HepG2 (cell line): Measurements from ENCODE around the gene SLC25A10. TPM values are rescaled to one million over a fixed set of nuclear protein-coding genes. Genes with fewer than 3 reads are reported as not detected.

Experiments used
- ATAC-seq: fragments of 200-7000 bp; cut with Tn5 transposase; 3 replicates; pipeline ENCODE4 v1.9.1; 2020; ENCODE audit warnings: mild to moderate bottlenecking, moderate library complexity
- BruUV-seq: library from RNA; stranded (reverse); fragments of 400-500 nt; replicated peaks from 2 replicates; lab custom pipeline; 2021; lab: Mats Ljungman, UMichigan
- CTCF ChIA-PET: fragments of 300-600 bp; formaldehyde crosslinking; extraction: SDS; loops from one replicate; lab custom pipeline; 2021; ENCODE audit warnings: low total read pairs, inconsistent platforms, low intra/inter-chr PET ratio; lab: Yijun Ruan, JAX
- POLR2A ChIA-PET: fragments of 350-600 bp; sonication (Branson Sonifier 250); formaldehyde crosslinking; loops from one replicate; lab custom pipeline; 2020; ENCODE audit warnings: antibody characterized with exemption, inconsistent platforms; lab: Yijun Ruan, JAX
- DNase-seq: peaks from one replicate; pipeline ENCODE4 v3.0.0-alpha.2; 2015; ENCODE audit warnings: low spot score
- FAIRE-seq: peaks from 3 replicates; lab custom pipeline; 2011; peaks lifted over from hg19 to GRCh38; lab: Jason Lieb, UNC
- H2AFZ ChIP-seq: one replicate; pipeline ENCODE4 v1.6.1; 2011; ENCODE audit warnings: low read length, inconsistent platforms
- H3K27ac ChIP-seq: fragments of 300-600 bp; 3 replicates; pipeline ENCODE4 v1.8.0; 2011; ENCODE audit warnings: mixed run types, mild to moderate bottlenecking, mixed read lengths, low read length, inconsistent platforms; ENCODE audit not compliant: insufficient read depth; ENCODE audit errors: extremely low read length
- H3K27me3 ChIP-seq, 2 experiments: fragments of 200-600 bp in 1 of 2; 2 replicates in 1 of 2; 3 replicates in 1 of 2; pipeline versions ENCODE4 v1.6.0 to v1.8.0; 2011; ENCODE audit warnings: low read length in 2 of 2, mild to moderate bottlenecking in 2 of 2, moderate library complexity in 2 of 2, inconsistent platforms in 1 of 2; ENCODE audit not compliant: insufficient read depth in 2 of 2, control insufficient read depth in 1 of 2
- H3K36me3 ChIP-seq, 2 experiments: fragments of 200-600 bp in 1 of 2; replicated peaks in 1 of 2; 2 replicates in 1 of 2; 3 replicates in 1 of 2; pipeline versions ENCODE4 v1.5.1 to v1.8.0; 2011; ENCODE audit warnings: low read length in 2 of 2, inconsistent platforms in 1 of 2; ENCODE audit not compliant: insufficient read depth in 2 of 2, control insufficient read depth in 1 of 2
- H3K4me1 ChIP-seq: 2 replicates; pipeline ENCODE4 v1.5.1; 2012; ENCODE audit warnings: low read length, inconsistent platforms; ENCODE audit not compliant: insufficient read depth
- H3K4me2 ChIP-seq: 2 replicates; pipeline ENCODE4 v1.6.0; 2011; ENCODE audit warnings: low read depth, low read length, inconsistent platforms
- H3K4me3 ChIP-seq, 3 experiments: fragments of 200-600 bp in 1 of 3; sonication (generic), shearing (Covaris generic) in 1 of 3; replicated peaks in 1 of 3; 2 replicates each; pipeline ENCODE4 v1.5.1; 2011 to 2016; ENCODE audit warnings: low read length in 3 of 3, inconsistent platforms in 2 of 3, low read depth in 2 of 3, mild to moderate bottlenecking in 2 of 3, control low read depth in 1 of 3, mixed read lengths in 1 of 3; ENCODE audit not compliant: insufficient read depth in 1 of 3
- H3K79me2 ChIP-seq: one replicate; pipeline ENCODE4 v1.6.1; 2011; ENCODE audit warnings: low read length, inconsistent platforms; ENCODE audit not compliant: insufficient read depth
- H3K9ac ChIP-seq: 2 replicates; pipeline ENCODE4 v1.6.0; 2011; ENCODE audit warnings: mild to moderate bottlenecking, low read depth, low read length, inconsistent platforms; ENCODE audit not compliant: insufficient read depth
- H3K9me3 ChIP-seq: 2 replicates; pipeline ENCODE4 v1.5.1; 2012; ENCODE audit warnings: mild to moderate bottlenecking, low read length
- H4K20me1 ChIP-seq: 2 replicates; pipeline ENCODE4 v1.6.0; 2011; ENCODE audit warnings: inconsistent platforms, mild to moderate bottlenecking, low read length, moderate library complexity; ENCODE audit not compliant: insufficient read depth
- RAD51 ChIP-seq: fragments of 450-650 bp; IDR thresholded peaks from 2 replicates; pipeline ENCODE4 v1.6.1; 2016; ENCODE audit warnings: borderline replicate concordance
- RFXANK ChIP-seq: IDR thresholded peaks from 2 replicates; pipeline ENCODE4 v1.6.1; 2016
- ZNF547 ChIP-seq: sonication (generic); formaldehyde crosslinking; IDR thresholded peaks from 2 replicates; pipeline ENCODE4 v1.5.1; 2020; ENCODE audit warnings: mild to moderate bottlenecking, missing genetic modification reagents
- ZNF678 ChIP-seq: sonication (generic); formaldehyde crosslinking; IDR thresholded peaks from 2 replicates; pipeline ENCODE4 v1.4.0; 2020; ENCODE audit warnings: mild to moderate bottlenecking, missing genetic modification reagents
- ZNF792 ChIP-seq: IDR thresholded peaks from 2 replicates; pipeline ENCODE4 v1.6.1; 2016
- WGBS: methylation state at CpG from one replicate; pipeline ENCODE4 v1.1.6; 2017; ENCODE audit warnings: low lambda C conversion rate; 5-methylcytosine and 5-hydroxymethylcytosine counted together
- in situ Hi-C: cut with HindIII; loops from 2 replicates; pipeline ENCODE4 v1.10.0; 2017; ENCODE audit warnings: low pct_unique_long_range_greater_than_20kb; ENCODE audit not compliant: extremely low pct_ligation_motif_present
- intact Hi-C: fragments of 100-400 bp; cut with micrococcal nuclease; formaldehyde crosslinking; loops from one replicate; pipeline ENCODE4 v1.10.0; 2022; ENCODE audit not compliant: unreplicated experiment
- polyA plus RNA-seq, 8 experiments: library from polyadenylated mRNA; depleted of rRNA in 3 of 8; stranded (reverse) in 7 of 8; unstranded in 1 of 8; fragments of >200 nt; fragmentation: Illumina TruSeq in 4 of 8; extraction: Trizol in 4 of 8; gene quantifications; 2 replicates each; pipeline versions ENCODE4 v1.2.1 to v1.2.3, GENCODE V29; 2011 to 2016; ENCODE audit warnings: low read depth in 4 of 8, missing spikeins in 1 of 8, mixed read lengths in 1 of 8; ENCODE audit not compliant: insufficient read depth in 1 of 8
- total RNA-seq, 5 experiments: library from RNA; depleted of rRNA; stranded (reverse); fragments of >200 nt; fragmentation: Illumina TruSeq; extraction: Trizol; gene quantifications; 2 replicates each; pipeline ENCODE4 v1.2.3, GENCODE V29; 2016; ENCODE audit warnings: low read depth in 1 of 5
- TF ChIP-seq, protein P1 (sequence below): sonication (generic); formaldehyde crosslinking; IDR thresholded peaks from 2 replicates; pipeline ENCODE4 v1.5.0; 2020; ENCODE audit warnings: mild to moderate bottlenecking, missing genetic modification reagents, borderline replicate concordance

The SLC25A10 gene
- total and polyA plus RNA-seq, 2 of the 13 experiments (the other 11 are each of a cell fraction or from before 2014, with no cell fraction given), result 46.5 to 140 TPM

- Histone ChIP-seq H3K4me1 (peaks cover 38% of the 10 kb centered on the region), H3K4me2 (no peak overlapping the region), H3K4me3 (no peak overlapping the region), H3K9ac (no peak overlapping the region), H3K27me3 (no peaks in the 10 kb centered on the region; a peak in 1 of 5 replicates), H3K36me3 (peaks cover 20 to 42% of the 10 kb centered on the region in 2 experiments), H3K79me2 (peaks cover 41% of the 10 kb centered on the region), H3K27ac (no peak overlapping the region), H4K20me1 (peaks cover 8% of the 10 kb centered on the region; the same call in 1 of the 2 replicates), H2AFZ (no peak overlapping the region), H3K9me3 (no peaks in the 10 kb centered on the region)
- POLR2A ChIA-PET, result interaction anchor here (4.0 to 4.2 kb wide), 2 partner anchors 21 to 23 kb away, joined by 17 to 25 read pairs; partner anchors contain the start of genes ARL16 and HGS
- DNase-seq (no peak), FAIRE-seq (no peak), ATAC-seq (no peak)
- intact Hi-C loops (no loop called here), in situ Hi-C loops (no loop called here)
- CTCF ChIA-PET, result no interaction called here
- no TSS peak for BruUV-seq
- WGBS, result 97% methylated on average over 17 of the region's 17 CpGs
- TF ChIP-seq ZNF678 (CRISPR knock-in tag) (no peak), ZNF792 (CRISPR knock-in tag) (no peak), RFXANK (CRISPR knock-in tag) (no peak), ZNF547 (CRISPR knock-in tag) (0 out of 2 replicates have a peak, but pooled peaks have one; percentile 7), RAD51 (no peak)
- TF ChIP-seq, protein P1, sequence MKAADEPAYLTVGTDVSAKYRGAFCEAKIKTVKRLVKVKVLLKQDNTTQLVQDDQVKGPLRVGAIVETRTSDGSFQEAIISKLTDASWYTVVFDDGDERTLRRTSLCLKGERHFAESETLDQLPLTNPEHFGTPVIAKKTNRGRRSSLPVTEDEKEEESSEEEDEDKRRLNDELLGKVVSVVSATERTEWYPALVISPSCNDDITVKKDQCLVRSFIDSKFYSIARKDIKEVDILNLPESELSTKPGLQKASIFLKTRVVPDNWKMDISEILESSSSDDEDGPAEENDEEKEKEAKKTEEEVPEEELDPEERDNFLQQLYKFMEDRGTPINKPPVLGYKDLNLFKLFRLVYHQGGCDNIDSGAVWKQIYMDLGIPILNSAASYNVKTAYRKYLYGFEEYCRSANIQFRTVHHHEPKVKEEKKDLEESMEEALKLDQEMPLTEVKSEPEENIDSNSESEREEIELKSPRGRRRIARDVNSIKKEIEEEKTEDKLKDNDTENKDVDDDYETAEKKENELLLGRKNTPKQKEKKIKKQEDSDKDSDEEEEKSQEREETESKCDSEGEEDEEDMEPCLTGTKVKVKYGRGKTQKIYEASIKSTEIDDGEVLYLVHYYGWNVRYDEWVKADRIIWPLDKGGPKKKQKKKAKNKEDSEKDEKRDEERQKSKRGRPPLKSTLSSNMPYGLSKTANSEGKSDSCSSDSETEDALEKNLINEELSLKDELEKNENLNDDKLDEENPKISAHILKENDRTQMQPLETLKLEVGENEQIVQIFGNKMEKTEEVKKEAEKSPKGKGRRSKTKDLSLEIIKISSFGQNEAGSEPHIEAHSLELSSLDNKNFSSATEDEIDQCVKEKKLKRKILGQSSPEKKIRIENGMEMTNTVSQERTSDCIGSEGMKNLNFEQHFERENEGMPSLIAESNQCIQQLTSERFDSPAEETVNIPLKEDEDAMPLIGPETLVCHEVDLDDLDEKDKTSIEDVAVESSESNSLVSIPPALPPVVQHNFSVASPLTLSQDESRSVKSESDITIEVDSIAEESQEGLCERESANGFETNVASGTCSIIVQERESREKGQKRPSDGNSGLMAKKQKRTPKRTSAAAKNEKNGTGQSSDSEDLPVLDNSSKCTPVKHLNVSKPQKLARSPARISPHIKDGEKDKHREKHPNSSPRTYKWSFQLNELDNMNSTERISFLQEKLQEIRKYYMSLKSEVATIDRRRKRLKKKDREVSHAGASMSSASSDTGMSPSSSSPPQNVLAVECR (CRISPR knock-in tag), result 0 out of 2 replicates have a peak, but pooled peaks have one; percentile 13
These were observed 5.9 kb upstream of the SLC25A10 start for GRCh38 chr17:81706232-81706611.
